OCI-LY3 (cell line): Measurements from ENCODE around the gene AOAH.

ENCODE experiments used
- H2AFZ ChIP-seq: fragments of 200-600, 300-600 bp; shearing (Covaris generic); 2 replicates; pipeline ENCODE4 v1.6.0; 2014; ENCODE audit warnings: antibody characterized with exemption, low read depth, low read length
- H3K27ac ChIP-seq: fragments of 200-600, 300-600 bp; sonication (generic); 2 replicates; pipeline ENCODE4 v1.5.1; 2014; ENCODE audit warnings: mild to moderate bottlenecking, low read length, moderate library complexity, mixed read lengths
- H3K27me3 ChIP-seq: fragments of 200-600, 300-600 bp; sonication (generic); 2 replicates; pipeline ENCODE4 v1.6.1; 2014; ENCODE audit warnings: low read depth, low read length, mixed read lengths
- H3K36me3 ChIP-seq: fragments of 200-600, 300-600 bp; sonication (generic); replicated peaks from 2 replicates; pipeline ENCODE3; 2014; ENCODE audit warnings: low read depth, low read length, mixed read lengths
- H3K4me1 ChIP-seq: fragments of 300-600, 200-600 bp; sonication (generic); 2 replicates; pipeline ENCODE4 v1.6.1; 2014; ENCODE audit warnings: low read length, mixed read lengths
- H3K4me2 ChIP-seq: fragments of 200-600, 300-600 bp; sonication (generic); 2 replicates; pipeline ENCODE4 v1.6.1; 2014; ENCODE audit warnings: low read length, mixed read lengths
- H3K4me3 ChIP-seq: fragments of 300-600, 200-600 bp; sonication (generic); 2 replicates; pipeline ENCODE4 v1.5.1; 2014; ENCODE audit warnings: antibody characterized with exemption, mild to moderate bottlenecking, low read length, moderate library complexity
- H3K79me2 ChIP-seq: fragments of 300-600, 200-600 bp; shearing (Covaris generic); 2 replicates; pipeline ENCODE4 v1.6.1; 2014; ENCODE audit warnings: mild to moderate bottlenecking, low read length, mixed read lengths
- H3K9ac ChIP-seq: fragments of 300-600, 200-600 bp; shearing (Covaris generic); 2 replicates; pipeline ENCODE4 v1.6.0; 2014; ENCODE audit warnings: mild to moderate bottlenecking, low read length, moderate library complexity
- H3K9me3 ChIP-seq: fragments of 200-600, 300-600 bp; shearing (Covaris generic); 2 replicates; pipeline ENCODE4 v1.6.1; 2014; ENCODE audit warnings: low read length, mixed read lengths; ENCODE audit not compliant: insufficient read depth
- H4K20me1 ChIP-seq: fragments of 200-600, 300-600 bp; sonication (generic); 2 replicates; pipeline ENCODE4 v1.6.1; 2016; ENCODE audit warnings: low read length, mixed read lengths; ENCODE audit not compliant: insufficient read depth
- CTCF ChIP-seq: fragments of 200-600, 300-600 bp; sonication (generic); IDR thresholded peaks from 2 replicates; pipeline ENCODE4 v1.5.1; 2014; ENCODE audit warnings: antibody characterized with exemption, low read length, low read depth
- EZH2phosphoT487 ChIP-seq: fragments of 200-600 bp; shearing (Covaris generic); IDR thresholded peaks from 2 replicates; pipeline ENCODE4 v1.6.1; 2018; ENCODE audit warnings: antibody characterized with exemption, mixed run types, low read depth

AOAH gene

GRCh38 chr7:36513393-36513792 is 210.9 kb downstream of the AOAH start:
- no peak overlapping the region for H3K4me2 ChIP-seq
- H3K27me3 ChIP-seq: no peaks in the 10 kb centered on the region
- TF ChIP-seq CTCF (no peak), EZH2phosphoT487 (no peak)
- no peak overlapping the region for H2AFZ ChIP-seq
- H3K9ac ChIP-seq: no peak overlapping the region
- H3K9me3 ChIP-seq: no peaks in the 10 kb centered on the region
- H4K20me1 ChIP-seq: no peaks in the 10 kb centered on the region
- no peak overlapping the region for H3K27ac ChIP-seq
- no peaks in the 10 kb centered on the region for H3K36me3 ChIP-seq
- no peak overlapping the region for H3K4me3 ChIP-seq
- H3K4me1 ChIP-seq: peaks cover 12% of the 10 kb centered on the region
- H3K79me2 ChIP-seq: no peaks in the 10 kb centered on the region

- Histone ChIP-seq H3K4me1 (peaks cover 12% of the 10 kb centered on the region), H3K4me3 (no peak overlapping the region), H3K9me3 (no peaks in the 10 kb centered on the region), H2AFZ (no peak overlapping the region), H3K36me3 (no peaks in the 10 kb centered on the region), H4K20me1 (no peaks in the 10 kb centered on the region), H3K4me2 (no peak overlapping the region), H3K9ac (no peak overlapping the region), H3K27ac (no peak overlapping the region), H3K79me2 (no peaks in the 10 kb centered on the region), H3K27me3 (no peaks in the 10 kb centered on the region)
- no peak for TF ChIP-seq EZH2phosphoT487
These were observed 211.7 kb downstream of the AOAH start for GRCh38 chr7:36512616-36513015.

- H3K36me3 ChIP-seq: no peaks in the 10 kb centered on the region
- H3K27ac ChIP-seq: no peak overlapping the region
- TF ChIP-seq CTCF (no peak), EZH2phosphoT487 (no peak)
- H3K4me3 ChIP-seq: no peak overlapping the region
- no peaks in the 10 kb centered on the region for H4K20me1 ChIP-seq
- H2AFZ ChIP-seq: no peak overlapping the region
- H3K9ac ChIP-seq: no peak overlapping the region
- H3K27me3 ChIP-seq: no peaks in the 10 kb centered on the region
- H3K9me3 ChIP-seq: no peaks in the 10 kb centered on the region
- no peaks in the 10 kb centered on the region for H3K79me2 ChIP-seq
- H3K4me1 ChIP-seq: no peaks in the 10 kb centered on the region
- no peak overlapping the region for H3K4me2 ChIP-seq
These were observed 214.3 kb downstream of the AOAH start for GRCh38 chr7:36509962-36510361.

- no peaks in the 10 kb centered on the region for H3K27me3 ChIP-seq
- no peaks in the 10 kb centered on the region for H3K36me3 ChIP-seq
- no peak overlapping the region for H2AFZ ChIP-seq
- H3K27ac ChIP-seq: no peak overlapping the region
- no peaks in the 10 kb centered on the region for H4K20me1 ChIP-seq
- H3K79me2 ChIP-seq: no peaks in the 10 kb centered on the region
- TF ChIP-seq CTCF: no peak
- TF ChIP-seq EZH2phosphoT487: no peak
- no peak overlapping the region for H3K9ac ChIP-seq
- no peaks in the 10 kb centered on the region for H3K9me3 ChIP-seq
- H3K4me1 ChIP-seq: no peaks in the 10 kb centered on the region
- no peak overlapping the region for H3K4me3 ChIP-seq
- H3K4me2 ChIP-seq: no peak overlapping the region
These were observed 216.5 kb downstream of the AOAH start for GRCh38 chr7:36507475-36508440.
